GM12878 (cell line): ENCODE measurements around the gene UROC1.

Experiments
- CEBPB ChIP-seq, 2 experiments: fragments of 150-350 bp in 1 of 2; IDR thresholded peaks; 2 replicates each; pipeline ENCODE4 v1.6.1; 2012 to 2014; ENCODE audit warnings: low read depth in 2 of 2, low read length in 2 of 2, borderline replicate concordance in 1 of 2, inconsistent platforms in 1 of 2
- CHD4 ChIP-seq: fragments of 200-600 bp; sonication (generic); IDR thresholded peaks from 2 replicates; pipeline ENCODE4 v1.6.1; 2016; ENCODE audit warnings: mild to moderate bottlenecking
- CTCF ChIP-seq, 3 experiments: IDR thresholded peaks in 2 of 3; conservative IDR thresholded peaks in 1 of 3; 2 replicates each; pipeline ENCODE4 v1.5.1; 2011; ENCODE audit warnings: low read depth in 3 of 3, low read length in 3 of 3, mild to moderate bottlenecking in 3 of 3, control low read depth in 2 of 3, moderate library complexity in 2 of 3, inconsistent platforms in 1 of 3, mixed read lengths in 1 of 3; ENCODE audit not compliant: control insufficient read depth in 2 of 3, insufficient read depth in 1 of 3; ENCODE audit errors: extremely low read depth in 1 of 3
- EGR1 ChIP-seq, 2 experiments: IDR thresholded peaks; 1 replicate in 1 of 2; 2 replicates in 1 of 2; pipeline ENCODE4 v1.6.1; 2011 to 2012; ENCODE audit warnings: low read depth in 2 of 2, low read length in 2 of 2, borderline replicate concordance in 1 of 2, mild to moderate bottlenecking in 1 of 2, moderate library complexity in 1 of 2
- JUNB ChIP-seq: IDR thresholded peaks from 2 replicates; pipeline ENCODE4 v1.6.1; 2016; ENCODE audit warnings: antibody characterized with exemption, mild to moderate bottlenecking
- MYC ChIP-seq: IDR thresholded peaks from 2 replicates; pipeline ENCODE4 v1.6.1; 2011; ENCODE audit warnings: mild to moderate bottlenecking, low read length, moderate library complexity, inconsistent platforms; ENCODE audit not compliant: insufficient read depth, insufficient replicate concordance, insufficient read length, severe bottlenecking
- NFYB ChIP-seq: IDR thresholded peaks from 2 replicates; pipeline ENCODE4 v1.6.1; 2011; ENCODE audit warnings: low read depth, mild to moderate bottlenecking, low read length, improper control_type of control experiment, moderate library complexity; ENCODE audit not compliant: insufficient read depth
- POLR2A ChIP-seq: IDR thresholded peaks from 2 replicates; pipeline ENCODE4 v1.6.1; 2011; ENCODE audit warnings: low read depth, mild to moderate bottlenecking, low read length
- RELA ChIP-seq: fragments of 450-650 bp; IDR thresholded peaks from 2 replicates; pipeline ENCODE4 v1.8.0; 2014; ENCODE audit warnings: borderline replicate concordance; ENCODE audit not compliant: partially characterized antibody
- SIX5 ChIP-seq: IDR thresholded peaks from 2 replicates; pipeline ENCODE4 v1.6.1; 2011; ENCODE audit warnings: mild to moderate bottlenecking, low read depth, low read length, moderate library complexity; ENCODE audit not compliant: severe bottlenecking
- SP1 ChIP-seq: IDR thresholded peaks from one replicate; pipeline ENCODE4 v1.6.1; 2011; ENCODE audit warnings: low read depth, low read length
- ZNF217 ChIP-seq: fragments of 450-650 bp; IDR thresholded peaks from 2 replicates; pipeline ENCODE4 v1.6.1; 2017; ENCODE audit warnings: antibody characterized with exemption, mild to moderate bottlenecking
- TF ChIP-seq, protein P1 (sequence below): IDR thresholded peaks from 2 replicates; pipeline ENCODE4 v1.6.1; 2012; ENCODE audit warnings: low read depth, low read length, improper control_type of control experiment
- TF ChIP-seq, protein P2 (sequence below): fragments of 450-650 bp; IDR thresholded peaks from 2 replicates; pipeline ENCODE4 v1.6.1; 2018; ENCODE audit warnings: borderline replicate concordance, mild to moderate bottlenecking; ENCODE audit not compliant: partially characterized antibody

DNA sequence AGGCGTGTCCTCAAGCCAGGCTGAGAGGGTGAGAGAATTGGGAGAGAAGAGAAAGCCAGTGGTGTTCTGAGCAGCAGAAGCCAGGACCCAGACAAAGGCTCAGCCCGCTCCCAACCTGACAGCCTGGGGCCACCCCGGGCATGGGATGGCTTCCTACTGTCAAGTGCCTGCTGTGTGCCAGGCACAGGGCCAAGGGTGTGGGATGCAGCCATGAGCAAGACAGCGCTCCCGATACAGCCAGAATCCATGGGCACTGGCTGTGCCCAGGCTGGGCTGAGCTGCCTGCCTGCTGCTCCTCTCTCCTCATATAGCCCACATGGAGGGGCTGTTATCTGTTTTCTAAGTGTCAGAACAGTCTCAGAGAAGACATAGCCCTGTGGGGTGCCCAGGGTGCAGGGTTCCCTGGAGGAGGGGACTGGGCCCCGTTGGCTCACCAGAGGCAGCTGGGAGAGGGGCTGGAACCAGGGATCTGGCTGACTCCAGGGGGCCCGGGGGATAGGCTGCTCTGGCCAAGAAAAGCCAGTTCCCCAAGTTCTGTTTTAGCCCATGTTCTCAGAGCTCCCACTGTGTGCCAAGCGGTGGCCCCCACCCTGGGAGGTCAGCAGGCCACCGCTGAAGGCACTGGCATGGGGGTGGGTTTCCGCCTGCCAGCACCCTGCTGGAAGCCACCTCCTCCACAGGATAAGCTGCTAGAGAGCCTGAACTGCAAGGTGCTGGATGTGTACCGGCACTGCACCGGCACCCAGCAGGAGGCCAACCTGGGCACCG is 83.9 kb downstream of the UROC1 start:
- TF ChIP-seq NFYB = no peak
- no peak for TF ChIP-seq CTCF (IDR thresholded peaks at IDR 0.05 in 2 of 3, conservative IDR thresholded peaks at IDR 0.05 in 1 of 3; ENCODE audit: control insufficient read depth in 2 of 3, extremely low read depth in 1 of 3, insufficient read depth in 1 of 3, low read depth in 3 of 3, low read length in 3 of 3)
- no peak for TF ChIP-seq EGR1 (IDR thresholded peaks at IDR 0.05; ENCODE audit: borderline replicate concordance in 1 of 2, low read depth in 2 of 2, low read length in 2 of 2)
- no peak for TF ChIP-seq SIX5
- no peak for TF ChIP-seq SP1
- no peak for TF ChIP-seq CEBPB (IDR thresholded peaks at IDR 0.05; ENCODE audit: borderline replicate concordance in 1 of 2, low read depth in 2 of 2, low read length in 2 of 2)
- TF ChIP-seq RELA = no peak
- no peak for TF ChIP-seq JUNB
- TF ChIP-seq POLR2A = no peak
- TF ChIP-seq ZNF217 = no peak
- TF ChIP-seq MYC = no peak
- TF ChIP-seq, protein P1, sequence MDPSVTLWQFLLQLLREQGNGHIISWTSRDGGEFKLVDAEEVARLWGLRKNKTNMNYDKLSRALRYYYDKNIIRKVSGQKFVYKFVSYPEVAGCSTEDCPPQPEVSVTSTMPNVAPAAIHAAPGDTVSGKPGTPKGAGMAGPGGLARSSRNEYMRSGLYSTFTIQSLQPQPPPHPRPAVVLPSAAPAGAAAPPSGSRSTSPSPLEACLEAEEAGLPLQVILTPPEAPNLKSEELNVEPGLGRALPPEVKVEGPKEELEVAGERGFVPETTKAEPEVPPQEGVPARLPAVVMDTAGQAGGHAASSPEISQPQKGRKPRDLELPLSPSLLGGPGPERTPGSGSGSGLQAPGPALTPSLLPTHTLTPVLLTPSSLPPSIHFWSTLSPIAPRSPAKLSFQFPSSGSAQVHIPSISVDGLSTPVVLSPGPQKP = no peak
- TF ChIP-seq, protein P2, sequence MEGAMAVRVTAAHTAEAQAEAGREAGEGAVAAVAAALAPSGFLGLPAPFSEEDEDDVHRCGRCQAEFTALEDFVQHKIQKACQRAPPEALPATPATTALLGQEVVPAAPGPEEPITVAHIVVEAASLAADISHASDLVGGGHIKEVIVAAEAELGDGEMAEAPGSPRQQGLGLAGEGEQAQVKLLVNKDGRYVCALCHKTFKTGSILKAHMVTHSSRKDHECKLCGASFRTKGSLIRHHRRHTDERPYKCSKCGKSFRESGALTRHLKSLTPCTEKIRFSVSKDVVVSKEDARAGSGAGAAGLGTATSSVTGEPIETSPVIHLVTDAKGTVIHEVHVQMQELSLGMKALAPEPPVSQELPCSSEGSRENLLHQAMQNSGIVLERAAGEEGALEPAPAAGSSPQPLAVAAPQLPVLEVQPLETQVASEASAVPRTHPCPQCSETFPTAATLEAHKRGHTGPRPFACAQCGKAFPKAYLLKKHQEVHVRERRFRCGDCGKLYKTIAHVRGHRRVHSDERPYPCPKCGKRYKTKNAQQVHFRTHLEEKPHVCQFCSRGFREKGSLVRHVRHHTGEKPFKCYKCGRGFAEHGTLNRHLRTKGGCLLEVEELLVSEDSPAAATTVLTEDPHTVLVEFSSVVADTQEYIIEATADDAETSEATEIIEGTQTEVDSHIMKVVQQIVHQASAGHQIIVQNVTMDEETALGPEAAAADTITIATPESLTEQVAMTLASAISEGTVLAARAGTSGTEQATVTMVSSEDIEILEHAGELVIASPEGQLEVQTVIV = no peak
- no peak for TF ChIP-seq CHD4
